MCF 10A (cell line): ENCODE measurements around the gene PRRC2B. TPM values are rescaled to one million over a fixed set of nuclear protein-coding genes. Genes with fewer than 3 reads are reported as not detected.

Source experiments
- BruUV-seq: library from RNA; stranded (reverse); fragments of 400-500 nt; replicated peaks from 2 replicates; lab custom pipeline; 2021; lab: Mats Ljungman, UMichigan
- CTCF ChIA-PET: fragments of 300-600 bp; sonication (Branson Sonifier 250); formaldehyde crosslinking; extraction: SDS; loops from one replicate; lab custom pipeline; 2021; ENCODE audit warnings: antibody characterized with exemption, inconsistent platforms; lab: Yijun Ruan, JAX
- POLR2A ChIA-PET: fragments of 300-600, 350-650 bp; sonication (Branson Sonifier 250); formaldehyde crosslinking; extraction: SDS; loops from one replicate; lab custom pipeline; 2020; ENCODE audit warnings: antibody characterized with exemption, inconsistent platforms; lab: Yijun Ruan, JAX
- DNase-seq: peaks from one replicate; pipeline ENCODE4 v3.0.0-alpha.2; 2018; ENCODE audit not compliant: unreplicated experiment
- H3K27ac Mint-ChIP-seq: one replicate; pipeline ENCODE4 v1.8.0; 2022; ENCODE audit warnings: mild to moderate bottlenecking, low read depth, mixed read lengths; ENCODE audit not compliant: unreplicated experiment
- H3K27me3 Mint-ChIP-seq: one replicate; pipeline ENCODE4 v1.8.0; 2022; ENCODE audit warnings: mixed read lengths; ENCODE audit not compliant: insufficient read depth, unreplicated experiment
- H3K36me3 Mint-ChIP-seq: one replicate; pipeline ENCODE4 v1.8.0; 2022; ENCODE audit warnings: mild to moderate bottlenecking, moderate library complexity, mixed read lengths; ENCODE audit not compliant: insufficient read depth, unreplicated experiment
- H3K4me1 Mint-ChIP-seq: one replicate; pipeline ENCODE4 v1.8.0; 2022; ENCODE audit warnings: mixed read lengths; ENCODE audit not compliant: insufficient read depth, unreplicated experiment
- H3K4me3 Mint-ChIP-seq: one replicate; pipeline ENCODE4 v1.8.0; 2022; ENCODE audit warnings: mild to moderate bottlenecking, moderate library complexity, mixed read lengths; ENCODE audit not compliant: unreplicated experiment
- H3K9me3 Mint-ChIP-seq: one replicate; pipeline ENCODE4 v1.8.0; 2022; ENCODE audit warnings: mixed read lengths; ENCODE audit not compliant: unreplicated experiment
- intact Hi-C: fragments of 100-400 bp; cut with micrococcal nuclease; formaldehyde crosslinking; loops from 2 replicates; pipeline ENCODE4 v1.14.1; 2022
- total RNA-seq: library from RNA; stranded (reverse); gene quantifications from 2 replicates; pipeline ENCODE4 v1.2.3, GENCODE V29; 2022
- TF ChIP-seq, protein P1 (sequence below): fragments of 200-600 bp; IDR thresholded peaks from one replicate; pipeline ENCODE4 v1.8.0; 2022; ENCODE audit warnings: antibody characterized with exemption, mild to moderate bottlenecking; ENCODE audit not compliant: unreplicated experiment

The PRRC2B gene
- total RNA-seq, 1 experiment from 2014 or later: 186 TPM

DNA sequence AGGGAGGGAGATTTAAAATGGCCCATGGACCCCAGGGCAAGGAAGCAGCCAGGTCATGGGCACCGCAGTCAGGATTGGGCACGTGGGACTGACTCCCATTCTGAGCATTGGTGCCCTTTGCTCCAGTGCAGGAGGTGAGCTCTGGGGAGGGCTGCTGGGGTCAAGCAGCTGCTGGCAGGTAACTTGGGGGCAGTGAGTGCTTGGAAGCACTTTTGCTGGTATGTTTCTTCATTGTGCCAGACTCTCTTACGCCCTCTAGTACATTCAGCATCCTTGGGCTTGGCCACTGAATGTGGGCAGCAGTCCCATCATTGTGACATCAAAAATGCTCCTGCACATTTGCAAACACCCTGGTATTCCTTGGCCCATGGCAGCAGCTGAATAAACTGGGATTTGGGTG, 32.7 kb downstream of the PRRC2B start:
- Mint-ChIP-seq H3K4me3 (no peak overlapping the region), H3K27me3 (no peaks in the 10 kb centered on the region), H3K27ac (no peak overlapping the region), H3K36me3 (peaks cover 25% of the 10 kb centered on the region), H3K4me1 (peaks cover 17% of the 10 kb centered on the region), H3K9me3 (no peaks in the 10 kb centered on the region)
- intact Hi-C loops: no loop called here
- no peak for DNase-seq
- ChIA-PET POLR2A (interaction anchor here (0.6 to 1.5 kb wide), 3 partner anchors 20 to 53 kb away, joined by 4 to 5 read pairs (median 4); no protein-coding TSS in a partner anchor), CTCF (interaction anchor here (1.8 kb wide), 1 partner anchor 90 kb away, joined by 5 read pairs; no protein-coding TSS in a partner anchor)
- TF ChIP-seq, protein P1, sequence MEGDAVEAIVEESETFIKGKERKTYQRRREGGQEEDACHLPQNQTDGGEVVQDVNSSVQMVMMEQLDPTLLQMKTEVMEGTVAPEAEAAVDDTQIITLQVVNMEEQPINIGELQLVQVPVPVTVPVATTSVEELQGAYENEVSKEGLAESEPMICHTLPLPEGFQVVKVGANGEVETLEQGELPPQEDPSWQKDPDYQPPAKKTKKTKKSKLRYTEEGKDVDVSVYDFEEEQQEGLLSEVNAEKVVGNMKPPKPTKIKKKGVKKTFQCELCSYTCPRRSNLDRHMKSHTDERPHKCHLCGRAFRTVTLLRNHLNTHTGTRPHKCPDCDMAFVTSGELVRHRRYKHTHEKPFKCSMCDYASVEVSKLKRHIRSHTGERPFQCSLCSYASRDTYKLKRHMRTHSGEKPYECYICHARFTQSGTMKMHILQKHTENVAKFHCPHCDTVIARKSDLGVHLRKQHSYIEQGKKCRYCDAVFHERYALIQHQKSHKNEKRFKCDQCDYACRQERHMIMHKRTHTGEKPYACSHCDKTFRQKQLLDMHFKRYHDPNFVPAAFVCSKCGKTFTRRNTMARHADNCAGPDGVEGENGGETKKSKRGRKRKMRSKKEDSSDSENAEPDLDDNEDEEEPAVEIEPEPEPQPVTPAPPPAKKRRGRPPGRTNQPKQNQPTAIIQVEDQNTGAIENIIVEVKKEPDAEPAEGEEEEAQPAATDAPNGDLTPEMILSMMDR: no peak
- no TSS peak for BruUV-seq

DNA sequence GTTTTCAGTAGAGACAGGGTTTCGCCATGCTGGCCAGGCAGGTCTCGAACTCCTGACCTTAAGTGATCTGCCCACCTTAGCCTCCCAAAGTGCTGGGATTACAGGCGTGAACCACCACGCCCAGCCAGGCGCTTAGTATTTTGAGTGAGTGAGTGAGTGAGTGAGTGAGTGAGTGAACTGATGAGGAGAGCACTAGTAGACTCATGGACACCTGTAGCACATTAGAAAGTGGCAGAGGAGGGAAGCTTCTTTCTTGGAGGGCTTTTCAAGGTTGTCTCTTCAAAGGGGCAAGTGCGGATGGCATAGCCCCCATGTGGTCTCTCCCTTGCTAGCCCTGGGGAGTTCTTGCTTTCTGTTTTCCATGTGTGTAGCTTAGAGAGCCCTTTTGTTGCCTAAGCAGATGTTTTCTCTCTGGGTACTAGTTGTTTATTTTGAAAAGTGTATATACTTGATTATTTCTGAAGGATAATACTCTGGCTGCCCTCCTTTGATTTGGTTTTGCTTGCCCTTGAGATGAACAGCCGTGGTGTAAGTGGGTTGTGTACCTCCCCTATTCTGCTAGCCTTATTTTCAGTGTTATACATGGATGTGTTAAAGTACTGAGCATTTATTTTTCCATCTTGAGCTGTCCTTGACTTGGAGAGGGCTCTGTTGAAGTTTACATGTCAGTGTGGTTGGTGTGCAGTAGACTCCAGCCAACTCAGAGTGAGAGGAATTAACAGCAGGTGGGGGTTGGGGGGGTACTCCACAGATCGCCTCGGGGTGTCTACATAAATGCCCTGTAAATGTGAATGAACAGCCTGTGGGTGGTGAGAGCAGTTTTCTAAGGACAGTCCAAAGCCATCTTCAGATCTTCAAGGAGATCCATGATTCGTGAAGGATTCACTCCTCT, 35.5 kb downstream of the PRRC2B start:
- DNase-seq: no peak
- H3K9me3 Mint-ChIP-seq: no peaks in the 10 kb centered on the region
- intact Hi-C loops: no loop called here
- TF ChIP-seq, protein P1: no peak
- ChIA-PET CTCF (no interaction called here), POLR2A (interaction anchor here (0.7 to 1.7 kb wide), 3 partner anchors 8 to 18 kb away, joined by 3 read pairs; no protein-coding TSS in a partner anchor)
- H3K36me3 Mint-ChIP-seq: peaks cover 46% of the 10 kb centered on the region
- H3K4me3 Mint-ChIP-seq: no peak overlapping the region
- H3K27ac Mint-ChIP-seq: no peak overlapping the region
- no peaks in the 10 kb centered on the region for H3K4me1 Mint-ChIP-seq
- BruUV-seq: no TSS peak
- H3K27me3 Mint-ChIP-seq: no peaks in the 10 kb centered on the region

DNA sequence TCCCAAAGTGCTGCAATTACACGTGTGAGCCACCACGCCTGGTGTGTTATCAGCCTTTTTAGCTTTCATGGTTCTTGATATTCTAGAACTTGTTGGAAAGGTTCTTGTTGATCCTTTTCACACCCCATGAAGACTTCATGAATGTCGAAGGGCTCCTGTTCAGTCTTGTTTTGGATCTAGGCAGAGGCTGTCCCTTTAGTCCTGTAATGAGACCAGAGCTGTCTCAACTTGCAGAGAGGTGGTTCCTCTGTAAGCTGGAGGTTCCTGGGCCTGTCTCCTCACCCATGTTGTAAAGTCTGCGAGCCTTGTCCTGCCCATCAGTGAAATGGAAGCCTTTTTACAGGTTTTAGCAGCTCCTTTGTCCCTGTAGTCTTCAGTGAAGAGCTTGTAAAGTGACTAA, 38.2 kb downstream of the PRRC2B start:
- Mint-ChIP-seq H3K4me3 (no peak overlapping the region), H3K27me3 (no peaks in the 10 kb centered on the region), H3K36me3 (peaks cover 63% of the 10 kb centered on the region), H3K27ac (peak overlapping the region; percentile 35), H3K9me3 (no peaks in the 10 kb centered on the region), H3K4me1 (no peaks in the 10 kb centered on the region)
- no peak for DNase-seq
- CTCF ChIA-PET: interaction anchor here (0.6 to 2.1 kb wide), 5 partner anchors 9 to 700 kb away, joined by 3 to 13 read pairs (median 3); no protein-coding TSS in a partner anchor
- BruUV-seq: no TSS peak
- intact Hi-C loops: no loop called here
- POLR2A ChIA-PET: interaction anchor here (1.2 kb wide), 1 partner anchor 59 kb away, joined by 3 read pairs; no protein-coding TSS in a partner anchor
- TF ChIP-seq, protein P1: no peak
